Activated T-cell treated with anti-CD3 and anti-CD28 coated beads, Interleukin-2, amount 50 U/mL, for 4 hours (primary cell): ENCODE data around the gene CASKIN1. TPM values are rescaled to one million over a fixed set of nuclear protein-coding genes. Genes with fewer than 3 reads are reported as not detected.
"Not testable (repeated sequence)": the region's sequence is repeated elsewhere in the genome, so short reads cannot be mapped to it uniquely, and the experiment has no call there.

Source experiments
- ATAC-seq, 2 donors: fragments of 200-7000 bp; cut with Tn5 transposase; one replicate each; pipeline ENCODE4 v1.10.0; 2021
- DNase-seq: peaks from one replicate; pipeline ENCODE4 v3.0.0-alpha.2; 2020
- H3K27me3 Mint-ChIP-seq: one replicate; pipeline ENCODE4 v1.8.0; 2021; ENCODE audit warnings: low read depth, mixed read lengths
- H3K36me3 Mint-ChIP-seq: one replicate; pipeline ENCODE4 v1.8.0; 2022; ENCODE audit warnings: mixed read lengths; ENCODE audit not compliant: insufficient read depth
- H3K4me1 Mint-ChIP-seq: one replicate; pipeline ENCODE4 v1.8.0; 2021; ENCODE audit warnings: low read depth, mixed read lengths
- H3K4me3 Mint-ChIP-seq: one replicate; pipeline ENCODE4 v1.8.0; 2021; ENCODE audit warnings: mild to moderate bottlenecking, moderate library complexity, mixed read lengths
- H3K9me3 Mint-ChIP-seq: one replicate; pipeline ENCODE4 v1.8.0; 2021; ENCODE audit warnings: mixed read lengths
- total RNA-seq, 3 donors: library from RNA; stranded (reverse); gene quantifications; one replicate each; pipeline ENCODE4 v1.2.1, GENCODE V29; 2021

CASKIN1 gene
- total RNA-seq, 3 donors from 2014 or later = 0.14 to 1.5 (median 0.34) TPM

DNA sequence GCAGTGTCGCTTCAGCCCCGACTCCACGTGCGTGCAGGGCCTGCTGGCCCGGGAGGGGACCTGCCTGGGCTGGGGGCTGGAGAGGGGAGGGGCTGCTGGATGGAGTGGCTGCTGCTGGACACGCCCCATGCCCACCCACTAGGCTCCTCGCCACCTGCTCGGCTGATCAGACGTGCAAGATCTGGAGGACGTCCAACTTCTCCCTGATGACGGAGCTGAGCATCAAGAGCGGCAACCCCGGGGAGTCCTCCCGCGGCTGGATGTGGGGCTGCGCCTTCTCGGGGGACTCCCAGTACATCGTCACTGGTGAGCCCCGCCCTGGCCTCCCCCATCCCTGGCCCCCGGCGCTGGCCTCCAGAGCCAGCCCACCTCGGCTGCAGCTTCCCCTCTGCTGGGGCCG, 11.9 kb upstream of the CASKIN1 start:
- H3K36me3 Mint-ChIP-seq = peaks cover 13% of the 10 kb centered on the region
- no peaks in the 10 kb centered on the region for H3K27me3 Mint-ChIP-seq
- H3K9me3 Mint-ChIP-seq = no peaks in the 10 kb centered on the region
- no peak for ATAC-seq
- peaks cover 33% of the 10 kb centered on the region for H3K4me1 Mint-ChIP-seq
- H3K4me3 Mint-ChIP-seq = no peak overlapping the region
- no peak for DNase-seq

DNA sequence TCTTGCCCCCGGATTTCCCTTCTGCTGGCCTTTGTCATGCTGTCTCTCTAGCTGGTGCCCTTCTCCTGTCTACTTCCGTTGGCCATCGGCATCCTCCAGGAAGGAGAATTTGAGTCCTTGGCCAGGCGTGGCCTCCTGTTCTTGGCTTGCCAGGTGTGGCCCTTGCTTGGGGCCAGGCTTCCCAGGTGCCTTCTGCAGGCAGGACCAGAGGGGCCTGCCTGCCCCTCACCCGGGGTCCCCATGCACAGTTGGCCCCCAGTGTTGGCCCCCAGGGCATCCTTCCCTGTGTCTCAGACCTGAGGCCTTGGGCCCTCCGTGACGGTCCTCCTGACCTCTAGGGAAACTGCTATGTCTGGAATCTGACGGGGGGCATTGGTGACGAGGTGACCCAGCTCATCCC, 11.5 kb upstream of the CASKIN1 start:
- H3K4me3 Mint-ChIP-seq = peak overlapping the region; percentile 84
- H3K36me3 Mint-ChIP-seq = peaks cover 13% of the 10 kb centered on the region
- H3K4me1 Mint-ChIP-seq = peaks cover 29% of the 10 kb centered on the region
- no peaks in the 10 kb centered on the region for H3K27me3 Mint-ChIP-seq
- DNase-seq (no peak), ATAC-seq (no peak)
- H3K9me3 Mint-ChIP-seq = no peaks in the 10 kb centered on the region

DNA sequence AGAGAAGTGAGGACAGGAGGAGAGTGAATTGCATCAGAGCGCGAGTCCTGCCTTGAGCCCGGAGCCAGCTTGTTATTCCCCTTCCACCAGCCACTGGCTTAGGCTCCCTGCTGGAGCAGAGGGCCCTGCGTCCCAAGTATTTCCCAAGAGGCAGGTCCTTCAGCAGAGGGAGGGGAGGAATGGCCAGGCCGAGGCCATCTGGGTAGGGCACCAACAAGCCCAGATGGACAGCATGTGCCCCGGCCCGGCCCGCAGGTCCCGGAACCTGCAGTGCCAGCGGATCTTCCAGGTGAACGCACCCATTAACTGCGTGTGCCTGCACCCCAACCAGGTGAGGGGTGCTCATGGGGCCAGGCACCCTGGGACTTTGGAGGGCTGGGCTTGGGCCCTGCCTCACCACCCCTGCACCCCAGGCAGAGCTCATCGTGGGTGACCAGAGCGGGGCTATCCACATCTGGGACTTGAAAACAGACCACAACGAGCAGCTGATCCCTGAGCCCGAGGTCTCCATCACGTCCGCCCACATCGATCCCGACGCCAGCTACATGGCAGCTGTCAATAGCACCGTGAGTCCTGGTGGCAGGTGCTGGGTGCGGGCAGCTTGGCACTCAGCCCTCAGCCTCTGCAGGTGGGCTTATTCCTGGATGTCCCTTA, 10.5 kb upstream of the CASKIN1 start:
- no peak for DNase-seq
- H3K4me3 Mint-ChIP-seq = peak overlapping the region; percentile 84

DNA sequence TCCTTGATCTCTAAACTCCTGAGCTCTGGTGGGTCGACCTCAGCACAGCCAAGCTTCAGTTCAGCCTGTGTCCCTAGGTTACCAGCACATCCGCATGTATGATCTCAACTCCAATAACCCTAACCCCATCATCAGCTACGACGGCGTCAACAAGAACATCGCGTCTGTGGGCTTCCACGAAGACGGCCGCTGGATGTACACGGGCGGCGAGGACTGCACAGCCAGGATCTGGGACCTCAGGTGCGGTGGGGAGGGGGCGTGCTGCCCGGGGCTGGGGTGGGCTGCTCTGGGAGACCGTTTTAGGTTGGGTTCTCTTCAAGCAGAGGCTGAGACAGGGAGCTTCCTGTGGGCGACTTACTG, 10.0 kb upstream of the CASKIN1 start:
- DNase-seq (no peak), ATAC-seq (no peak)
- peak overlapping the region; percentile 84 for H3K4me3 Mint-ChIP-seq
- no peaks in the 10 kb centered on the region for H3K9me3 Mint-ChIP-seq
- H3K36me3 Mint-ChIP-seq = peaks cover 7% of the 10 kb centered on the region
- H3K4me1 Mint-ChIP-seq = peaks cover 23% of the 10 kb centered on the region
- no peaks in the 10 kb centered on the region for H3K27me3 Mint-ChIP-seq

More for the DNA sequence above, 10.5 kb upstream of the CASKIN1 start:
- Mint-ChIP-seq H3K36me3 (peaks cover 10% of the 10 kb centered on the region), H3K27me3 (no peaks in the 10 kb centered on the region), H3K4me1 (peaks cover 23% of the 10 kb centered on the region), H3K9me3 (no peaks in the 10 kb centered on the region)
- ATAC-seq = no peak

- Mint-ChIP-seq H3K4me1 (peaks cover 23% of the 10 kb centered on the region), H3K36me3 (peaks cover 7% of the 10 kb centered on the region)
- peak in 1 of 2 donors; percentile 12 for ATAC-seq
Measured at GRCh38 chr16:2205967-2206313, 9.5 kb upstream of the CASKIN1 start.

GRCh38 chr16:2205104-2205966, 8.9 kb upstream of the CASKIN1 start, which contains the start of gene MLST8:
MLST8 (plus strand) TSS chr16:2205454; CDS start chr16:2206086, 632 bp downstream.
- DNase-seq = peak; percentile 89
- H3K36me3 Mint-ChIP-seq = peaks cover 7% of the 10 kb centered on the region
- peak within 1 kb of the TSS; percentile 84 for H3K4me3 Mint-ChIP-seq
- ATAC-seq = peak; percentile 79 to 81
- no peaks in the 10 kb centered on the region for H3K27me3 Mint-ChIP-seq
- H3K4me1 Mint-ChIP-seq = peaks cover 23% of the 10 kb centered on the region
- no peaks in the 10 kb centered on the region for H3K9me3 Mint-ChIP-seq

More at GRCh38 chr16:2205967-2206313, 9.5 kb upstream of the CASKIN1 start:
- Mint-ChIP-seq H3K27me3 (no peaks in the 10 kb centered on the region), H3K4me3 (peak overlapping the region; percentile 84), H3K9me3 (no peaks in the 10 kb centered on the region)
- no peak for DNase-seq

DNA sequence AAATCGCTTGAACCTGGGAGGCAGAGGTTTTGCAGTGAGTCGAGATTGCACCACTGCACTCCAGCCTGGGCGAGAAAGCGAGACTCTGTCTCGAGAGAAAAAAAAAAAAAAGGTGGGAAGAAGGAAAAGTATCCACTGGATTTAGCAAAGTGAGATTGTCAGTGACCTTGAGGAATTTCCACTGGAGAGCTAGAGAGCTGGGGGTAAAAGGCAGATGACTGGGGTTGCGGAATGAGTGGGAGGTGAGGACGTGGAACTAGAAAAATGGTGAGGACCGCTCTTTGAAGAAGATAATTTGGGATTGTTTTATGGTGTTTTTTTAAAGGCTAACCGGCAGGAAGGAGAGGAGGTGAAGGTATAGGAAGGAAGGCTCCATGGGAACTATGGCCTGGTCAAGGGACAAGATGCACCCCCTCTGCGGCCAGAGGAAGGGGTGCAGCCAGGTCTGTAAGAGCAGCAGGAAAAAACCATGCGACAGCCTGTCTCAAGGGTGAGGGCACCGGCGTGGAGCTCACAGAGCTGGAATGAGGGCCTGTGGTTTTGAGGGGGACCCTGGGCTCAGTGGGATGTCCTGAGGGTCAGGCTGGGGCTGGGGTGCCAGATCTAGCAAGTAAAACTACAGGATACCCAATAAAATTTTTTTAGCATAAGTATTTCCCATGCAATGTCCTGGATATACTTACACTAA, 8.2 kb upstream of the CASKIN1 start:
- Mint-ChIP-seq H3K4me3 (peak overlapping the region; percentile 68), H3K36me3 (peaks cover 7% of the 10 kb centered on the region), H3K9me3 (no peaks in the 10 kb centered on the region), H3K4me1 (peaks cover 23% of the 10 kb centered on the region), H3K27me3 (no peaks in the 10 kb centered on the region)
- ATAC-seq (no peak), DNase-seq (no peak)

DNA sequence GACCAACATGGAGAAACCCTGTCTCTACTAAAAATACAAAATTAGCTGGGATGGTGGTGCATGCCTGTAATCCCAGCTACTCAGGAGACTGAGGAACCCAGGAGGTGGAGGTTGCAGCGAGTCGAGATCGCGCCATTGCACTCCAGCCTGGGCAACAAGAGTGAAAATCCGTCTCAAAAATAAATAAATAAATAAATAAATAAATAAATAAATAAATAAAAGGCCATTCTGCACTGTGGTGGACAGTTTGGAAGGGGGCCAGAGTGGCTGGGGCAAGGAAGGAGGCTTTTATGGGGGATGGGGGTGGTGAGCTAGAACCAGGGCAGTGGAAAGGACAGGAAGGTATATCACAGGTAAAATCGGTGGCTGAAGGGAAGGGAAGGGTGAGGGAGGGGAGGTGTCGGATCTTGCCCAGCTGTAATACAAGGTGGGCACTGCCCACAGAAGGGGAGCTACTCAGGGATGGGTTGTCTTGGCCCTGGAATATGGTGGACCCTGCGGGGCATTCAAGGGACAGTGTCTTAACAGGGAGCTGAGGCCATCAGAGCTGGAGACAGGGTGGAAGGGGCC, 6.8 kb upstream of the CASKIN1 start:
- ATAC-seq, H3K27me3 Mint-ChIP-seq, H3K9me3 Mint-ChIP-seq, H3K36me3 Mint-ChIP-seq, DNase-seq: not testable (repeated sequence)
- Mint-ChIP-seq H3K4me1 (peaks cover 23% of the 10 kb centered on the region), H3K4me3 (peak overlapping the region; percentile 64)

DNA sequence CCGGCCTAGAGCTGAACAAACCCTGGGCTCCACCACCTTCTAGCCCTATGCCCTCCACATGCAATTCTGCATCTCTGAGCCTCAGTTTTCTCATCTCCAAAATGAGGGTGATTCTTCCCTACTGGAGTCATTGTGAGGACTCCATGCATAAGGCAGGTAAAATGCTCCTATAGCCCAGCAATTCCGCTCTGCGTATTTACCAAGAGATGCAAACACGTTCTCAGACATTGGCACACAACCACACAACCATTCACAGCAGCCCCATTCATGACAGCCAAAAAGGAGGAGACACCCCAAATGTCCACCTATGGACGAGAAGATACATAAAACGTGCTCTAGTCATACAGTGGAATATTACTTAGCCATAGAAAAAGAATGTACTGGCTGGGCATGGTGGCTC, 3.9 kb upstream of the CASKIN1 start:
- peaks cover 11% of the 10 kb centered on the region for H3K4me1 Mint-ChIP-seq
- H3K27me3 Mint-ChIP-seq = peaks cover 21% of the 10 kb centered on the region
- ATAC-seq (no peak), DNase-seq (no peak)
- no peaks in the 10 kb centered on the region for H3K36me3 Mint-ChIP-seq
- no peaks in the 10 kb centered on the region for H3K9me3 Mint-ChIP-seq
- peak overlapping the region; percentile 16 for H3K4me3 Mint-ChIP-seq

- Mint-ChIP-seq H3K4me1 (peaks cover 16% of the 10 kb centered on the region), H3K36me3 (no peaks in the 10 kb centered on the region), H3K27me3 (peaks cover 26% of the 10 kb centered on the region), H3K9me3 (no peaks in the 10 kb centered on the region), H3K4me3 (no peak overlapping the region)
- DNase-seq (no peak), ATAC-seq (no peak)
Measured at GRCh38 chr16:2199621-2200139, 3.3 kb upstream of the CASKIN1 start.

GRCh38 chr16:2199095-2199494, 2.7 kb upstream of the CASKIN1 start:
- Mint-ChIP-seq H3K4me3 (no peak overlapping the region), H3K36me3 (no peaks in the 10 kb centered on the region), H3K4me1 (peaks cover 10% of the 10 kb centered on the region), H3K27me3 (peaks cover 27% of the 10 kb centered on the region), H3K9me3 (no peaks in the 10 kb centered on the region)
- DNase-seq = no peak
- no peak for ATAC-seq

DNA sequence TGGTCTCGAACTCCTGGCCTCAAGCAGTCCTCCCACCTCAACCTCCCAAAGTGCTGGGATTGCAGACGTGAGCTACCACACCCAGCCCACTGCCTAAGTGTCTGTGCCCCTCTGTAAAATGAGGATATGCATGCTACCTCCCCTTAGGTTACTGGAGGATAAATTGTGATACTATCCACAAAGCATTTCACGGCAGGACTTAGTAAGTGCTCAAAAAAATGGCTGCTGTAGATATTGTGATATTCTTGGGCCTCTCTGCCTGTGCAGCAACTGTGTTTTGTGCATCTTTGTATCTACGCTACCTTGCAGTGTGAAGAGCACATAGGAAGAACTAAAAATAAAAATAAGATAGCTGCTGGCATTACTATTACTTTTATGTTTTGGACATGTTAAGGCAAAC, 1.9 kb upstream of the CASKIN1 start:
- no peak for ATAC-seq
- peaks cover 8% of the 10 kb centered on the region for H3K4me1 Mint-ChIP-seq
- DNase-seq = no peak
- peak overlapping the region; percentile 43 for H3K4me3 Mint-ChIP-seq
- peaks cover 27% of the 10 kb centered on the region for H3K27me3 Mint-ChIP-seq
- no peaks in the 10 kb centered on the region for H3K9me3 Mint-ChIP-seq
- H3K36me3 Mint-ChIP-seq = no peaks in the 10 kb centered on the region

- Mint-ChIP-seq H3K4me3 (peak overlapping the region; percentile 43), H3K9me3 (no peaks in the 10 kb centered on the region), H3K36me3 (no peaks in the 10 kb centered on the region), H3K4me1 (peaks cover 8% of the 10 kb centered on the region), H3K27me3 (peaks cover 27% of the 10 kb centered on the region)
- no peak for DNase-seq
- ATAC-seq = no peak
Measured at GRCh38 chr16:2197765-2198164, 1.4 kb upstream of the CASKIN1 start.

DNA sequence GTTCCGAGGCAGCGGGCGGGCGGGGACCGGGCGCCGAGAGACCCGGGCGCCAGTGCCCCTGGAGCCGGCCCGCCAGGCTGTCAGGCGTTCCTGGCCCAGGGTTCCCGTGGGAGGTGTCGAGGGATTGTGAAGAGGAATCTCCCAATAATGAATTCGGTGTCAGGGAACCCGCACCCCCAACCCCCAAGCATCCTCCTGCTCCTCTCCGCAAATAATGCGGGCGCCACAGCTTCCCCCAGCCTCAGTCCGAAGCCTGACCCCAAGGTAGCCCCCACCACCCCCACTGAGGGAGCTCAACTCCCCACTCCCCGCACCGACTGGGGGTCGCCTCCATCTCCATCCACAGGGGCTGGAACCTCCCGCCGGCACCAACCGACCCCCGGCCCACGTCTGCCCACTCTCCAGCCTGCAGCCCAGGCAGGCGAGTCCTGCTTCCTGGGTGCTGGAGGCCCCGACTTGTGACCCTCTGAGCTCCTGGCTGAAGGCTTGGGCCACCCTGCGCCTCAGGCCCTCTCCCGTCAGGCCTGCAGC, 641 bp upstream of the CASKIN1 start:
- H3K4me3 Mint-ChIP-seq = peak overlapping the region; percentile 53
- no peaks in the 10 kb centered on the region for H3K9me3 Mint-ChIP-seq
- DNase-seq (no peak), ATAC-seq (no peak)
- H3K4me1 Mint-ChIP-seq = peaks cover 8% of the 10 kb centered on the region
- no peaks in the 10 kb centered on the region for H3K36me3 Mint-ChIP-seq
- peaks cover 27% of the 10 kb centered on the region for H3K27me3 Mint-ChIP-seq
